HCT116 (cell line): ENCODE results near the gene GRIK3. TPM values are rescaled to one million over a fixed set of nuclear protein-coding genes. Genes with fewer than 3 reads are reported as not detected.

ENCODE experiments used
- ATAC-seq: fragments of 200-7000 bp; cut with Tn5 transposase; 2 replicates; pipeline ENCODE4 v1.9.1; 2020; ENCODE audit warnings: mild to moderate bottlenecking, moderate library complexity
- BruUV-seq: library from RNA; stranded (reverse); fragments of 400-500 nt; replicated peaks from 2 replicates; lab custom pipeline; 2021; lab: Mats Ljungman, UMichigan
- CTCF ChIA-PET: fragments of 300-600 bp; sonication (Branson Sonifier 250); formaldehyde crosslinking; loops from one replicate; lab custom pipeline; 2021; ENCODE audit warnings: antibody characterized with exemption; lab: Charles Lee
- POLR2A ChIA-PET: fragments of 300-600, 350-600 bp; sonication (Branson Sonifier 250); formaldehyde crosslinking; loops from one replicate; lab custom pipeline; 2021; ENCODE audit warnings: antibody characterized with exemption; lab: Charles Lee
- RAD21 ChIA-PET, 2 experiments: fragments of 300-600 bp; sonication (Branson Sonifier 250); formaldehyde crosslinking; loops; one replicate each; lab custom pipeline; 2023; ENCODE audit warnings: low total read pairs in 2 of 2; ENCODE audit not compliant: uncharacterized antibody in 2 of 2, unreplicated experiment in 2 of 2, low non-redundant PET in 1 of 2; lab: Charles Lee
- DNase-seq: peaks from one replicate; pipeline ENCODE4 v3.0.0-alpha.2; 2010; ENCODE audit warnings: low read depth, low spot score
- H2AFZ ChIP-seq: fragments of 200-600 bp; shearing (Covaris generic), sonication (generic); 2 replicates; pipeline ENCODE4 v1.6.1; 2017; ENCODE audit warnings: low read depth, mixed run types, mixed read lengths, antibody characterized with exemption, low read length; ENCODE audit not compliant: poor library complexity, severe bottlenecking
- H3K27ac ChIP-seq: 2 replicates; pipeline ENCODE4 v1.5.1; 2012; ENCODE audit warnings: low read depth, low read length
- H3K27me3 ChIP-seq: fragments of 200-600 bp; sonication (generic); 2 replicates; pipeline ENCODE4 v1.6.1; 2016; ENCODE audit warnings: mixed run types, low read length, mixed read lengths; ENCODE audit not compliant: insufficient read depth
- H3K36me3 ChIP-seq, 2 experiments: fragments of 200-500 bp in 1 of 2; fragments of 200-600 bp in 1 of 2; sonication (Bioruptor generic) in 1 of 2; sonication (generic) in 1 of 2; 2 replicates each; pipeline versions ENCODE4 v1.5.1 to v1.6.1; 2014 to 2016; ENCODE audit warnings: low read length in 2 of 2, inconsistent platforms in 1 of 2, mixed read lengths in 1 of 2, mixed run types in 1 of 2; ENCODE audit not compliant: insufficient read depth in 2 of 2, control insufficient read depth in 1 of 2
- H3K4me1 ChIP-seq, 2 experiments: fragments of 200-600 bp in 1 of 2; sonication (generic) in 1 of 2; 2 replicates each; pipeline versions ENCODE4 v1.5.1 to v1.6.1; 2012 to 2017; ENCODE audit warnings: low read length in 2 of 2, inconsistent platforms in 1 of 2, mild to moderate bottlenecking in 1 of 2, mixed read lengths in 1 of 2, mixed run types in 1 of 2, moderate library complexity in 1 of 2; ENCODE audit not compliant: insufficient read depth in 2 of 2, control insufficient read depth in 1 of 2
- H3K4me2 ChIP-seq: fragments of 200-600 bp; sonication (generic); 2 replicates; pipeline ENCODE4 v1.6.1; 2017; ENCODE audit warnings: mixed run types, low read length, mixed read lengths
- H3K4me3 ChIP-seq, 2 experiments: fragments of 200-600 bp in 1 of 2; sonication (generic) in 1 of 2; replicated peaks in 1 of 2; 2 replicates each; pipeline ENCODE4 v1.5.1; 2011 to 2016; ENCODE audit warnings: low read length in 2 of 2, control low read depth in 1 of 2, low read depth in 1 of 2, mild to moderate bottlenecking in 1 of 2, mixed read lengths in 1 of 2, mixed run types in 1 of 2
- H3K79me2 ChIP-seq: fragments of 200-600 bp; sonication (generic); 2 replicates; pipeline ENCODE4 v1.6.1; 2017; ENCODE audit warnings: mild to moderate bottlenecking, mixed run types, low read length, moderate library complexity, mixed read lengths; ENCODE audit not compliant: insufficient read depth
- H3K9ac ChIP-seq: fragments of 200-600 bp; sonication (generic); 2 replicates; pipeline ENCODE4 v1.6.1; 2016; ENCODE audit warnings: low read length, mixed read lengths
- H3K9me2 ChIP-seq: fragments of 200-600 bp; sonication (generic), shearing (Covaris generic); 2 replicates; pipeline ENCODE4 v1.6.1; 2017; ENCODE audit warnings: mixed run types, mild to moderate bottlenecking, moderate library complexity; ENCODE audit not compliant: insufficient read depth
- H3K9me3 ChIP-seq, 2 experiments: fragments of 200-500 bp in 1 of 2; fragments of 200-600 bp in 1 of 2; sonication (Bioruptor generic) in 1 of 2; sonication (generic) in 1 of 2; 2 replicates each; pipeline ENCODE4 v1.6.1; 2014 to 2017; ENCODE audit warnings: low read length in 2 of 2, mixed read lengths in 2 of 2, inconsistent platforms in 1 of 2, low read depth in 1 of 2, mild to moderate bottlenecking in 1 of 2, mixed run types in 1 of 2, moderate library complexity in 1 of 2; ENCODE audit not compliant: control insufficient read depth in 1 of 2, insufficient read depth in 1 of 2
- H4K20me1 ChIP-seq: fragments of 200-600 bp; sonication (generic), shearing (Covaris generic); 2 replicates; pipeline ENCODE4 v1.6.1; 2017; ENCODE audit warnings: mixed run types, mild to moderate bottlenecking, moderate library complexity; ENCODE audit not compliant: insufficient read depth
- ELF1 ChIP-seq: IDR thresholded peaks from 2 replicates; pipeline ENCODE4 v1.6.1; 2012; ENCODE audit warnings: low read depth, borderline replicate concordance
- JUND ChIP-seq: IDR thresholded peaks from 2 replicates; pipeline ENCODE4 v1.6.1; 2012
- RAD21 ChIP-seq: IDR thresholded peaks from 2 replicates; pipeline ENCODE4 v1.6.1; 2012; ENCODE audit warnings: low read depth, mild to moderate bottlenecking
- SIN3A ChIP-seq: IDR thresholded peaks from 2 replicates; pipeline ENCODE4 v1.6.1; 2012; ENCODE audit warnings: low read depth
- SRF ChIP-seq: IDR thresholded peaks from 2 replicates; pipeline ENCODE4 v1.6.1; 2012; ENCODE audit warnings: low read depth
- ZNF274 ChIP-seq: fragments of 200-500 bp; sonication (Bioruptor generic); IDR thresholded peaks from 2 replicates; pipeline ENCODE4 v1.6.1; 2014; ENCODE audit warnings: mild to moderate bottlenecking, low read depth, low read length, inconsistent platforms
- intact Hi-C: fragments of 100-400 bp; cut with micrococcal nuclease; formaldehyde crosslinking; loops from 2 replicates; pipeline ENCODE4 v1.10.0; 2022
- total RNA-seq: library from RNA; stranded (reverse); gene quantifications from one replicate; pipeline ENCODE4 v1.2.1, GENCODE V29; 2021; ENCODE audit not compliant: unreplicated experiment

Gene GRIK3
- total RNA-seq, 1 experiment from 2014 or later: not detected

DNA sequence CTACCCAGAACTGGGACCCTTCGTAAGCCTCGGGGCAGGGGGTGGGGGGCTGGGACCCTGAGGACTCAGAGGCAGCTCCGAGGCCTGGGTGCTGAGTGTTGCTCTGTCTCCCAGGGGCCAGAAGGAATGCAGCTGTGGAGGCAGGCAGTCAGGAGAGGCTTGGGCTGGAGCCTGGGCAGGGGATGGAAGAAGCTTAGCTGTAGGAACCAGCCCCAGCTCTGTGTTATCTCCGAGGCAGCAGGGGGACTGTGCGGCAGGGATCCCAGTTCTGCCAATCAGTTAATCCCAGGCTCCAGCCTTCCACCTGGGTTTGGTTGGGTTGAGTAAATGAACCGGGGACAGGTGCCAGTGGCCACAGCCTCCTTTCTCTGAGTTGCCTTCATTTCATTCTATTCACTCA is 8.2 kb upstream of the GRIK3 start:
- H3K36me3 ChIP-seq: no peaks in the 10 kb centered on the region
- H3K4me3 ChIP-seq: no peak overlapping the region
- no peak for DNase-seq
- peaks cover 62% of the 10 kb centered on the region for H3K27me3 ChIP-seq
- H3K9me2 ChIP-seq: no peaks in the 10 kb centered on the region
- no peaks in the 10 kb centered on the region for H3K4me1 ChIP-seq
- no peak overlapping the region for H3K4me2 ChIP-seq
- ChIA-PET CTCF (interaction anchor here (1.4 kb wide), 1 partner anchor 392 kb away, joined by 3 read pairs; no protein-coding TSS in a partner anchor), POLR2A (no interaction called here), RAD21 (no interaction called here)
- TF ChIP-seq JUND (no peak), ZNF274 (no peak), SIN3A (no peak), SRF (no peak), RAD21 (no peak)
- ATAC-seq: no peak
- H3K9ac ChIP-seq: no peak overlapping the region
- no peaks in the 10 kb centered on the region for H4K20me1 ChIP-seq
- H3K9me3 ChIP-seq: no peaks in the 10 kb centered on the region
- H3K27ac ChIP-seq: no peak overlapping the region
- intact Hi-C loops: no loop called here
- no peak overlapping the region for H2AFZ ChIP-seq
- no peaks in the 10 kb centered on the region for H3K79me2 ChIP-seq
- BruUV-seq: no TSS peak

DNA sequence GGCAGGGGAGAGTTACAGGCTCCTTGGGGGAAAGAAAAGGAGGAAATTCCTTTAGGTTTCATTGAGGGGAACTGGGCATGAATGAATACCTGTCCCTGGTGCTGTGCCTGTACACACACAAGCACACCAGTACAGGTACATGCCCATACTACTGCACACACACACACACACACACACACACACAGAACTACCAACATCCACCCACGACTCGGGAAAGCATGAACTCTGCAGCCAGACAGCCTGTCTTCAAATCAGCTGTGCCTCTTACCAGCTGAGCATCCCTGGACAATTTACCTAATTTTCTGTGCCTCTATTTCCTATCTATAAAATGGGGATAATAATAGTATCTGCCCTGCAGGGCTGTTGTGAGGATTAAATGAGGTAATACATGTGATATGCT is 7.2 kb upstream of the GRIK3 start:
- Histone ChIP-seq H3K79me2 (no peaks in the 10 kb centered on the region), H3K9me2 (no peaks in the 10 kb centered on the region), H4K20me1 (no peaks in the 10 kb centered on the region), H3K27ac (no peak overlapping the region), H2AFZ (no peak overlapping the region), H3K4me2 (no peak overlapping the region), H3K36me3 (no peaks in the 10 kb centered on the region), H3K4me1 (no peaks in the 10 kb centered on the region), H3K4me3 (no peak overlapping the region), H3K9ac (no peak overlapping the region), H3K9me3 (no peaks in the 10 kb centered on the region), H3K27me3 (peaks cover 54% of the 10 kb centered on the region)
- BruUV-seq: no TSS peak
- TF ChIP-seq ELF1: no peak
- DNase-seq: no peak
- POLR2A ChIA-PET: no interaction called here
- ATAC-seq: no peak
- intact Hi-C loops: no loop called here
- CTCF ChIA-PET: no interaction called here
- RAD21 ChIA-PET: no interaction called here
